ENCODE results near the gene HFM1. TPM values are rescaled to one million over a fixed set of nuclear protein-coding genes. Genes with fewer than 3 reads are reported as not detected.

Gene HFM1
- total RNA-seq, 1 donor from 2014 or later, result 0.29 TPM

DNA sequence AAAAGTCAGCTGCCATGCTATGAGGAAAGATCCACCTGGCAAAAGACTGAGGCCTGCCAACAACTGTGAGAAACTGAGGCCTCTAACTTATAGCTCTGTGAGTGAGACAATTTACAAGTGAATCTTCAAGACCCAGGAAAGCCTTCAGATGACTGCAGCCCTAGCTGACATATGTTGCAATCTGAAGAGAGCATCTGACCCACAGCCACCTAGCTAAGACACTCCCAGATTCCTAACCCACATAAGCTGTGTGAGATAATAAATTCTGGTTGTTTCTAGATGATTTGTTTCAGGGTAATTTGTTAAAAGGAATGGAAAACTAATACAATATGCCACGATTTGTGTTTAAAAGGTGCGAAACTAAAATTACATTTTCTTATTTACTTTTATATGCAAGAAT, 55.1 kb downstream of the HFM1 start:
- no peak for ATAC-seq (ENCODE audit: low read depth)
- Mint-ChIP-seq H3K4me1 (no peaks in the 10 kb centered on the region), H3K36me3 (ENCODE audit: low read depth) (no peaks in the 10 kb centered on the region), H3K9me3 (peaks cover 10% of the 10 kb centered on the region), H3K27me3 (no peaks in the 10 kb centered on the region), H3K4me3 (no peak overlapping the region), H3K27ac (no peak overlapping the region)
- intact Hi-C loops (cut with micrococcal nuclease), result no loop called here
- POLR2A ChIA-PET, result no interaction called here
- no peak for DNase-seq
- CTCF ChIA-PET, result no interaction called here
- no peak for TF ChIP-seq CTCF (IDR thresholded peaks at IDR 0.05)

DNA sequence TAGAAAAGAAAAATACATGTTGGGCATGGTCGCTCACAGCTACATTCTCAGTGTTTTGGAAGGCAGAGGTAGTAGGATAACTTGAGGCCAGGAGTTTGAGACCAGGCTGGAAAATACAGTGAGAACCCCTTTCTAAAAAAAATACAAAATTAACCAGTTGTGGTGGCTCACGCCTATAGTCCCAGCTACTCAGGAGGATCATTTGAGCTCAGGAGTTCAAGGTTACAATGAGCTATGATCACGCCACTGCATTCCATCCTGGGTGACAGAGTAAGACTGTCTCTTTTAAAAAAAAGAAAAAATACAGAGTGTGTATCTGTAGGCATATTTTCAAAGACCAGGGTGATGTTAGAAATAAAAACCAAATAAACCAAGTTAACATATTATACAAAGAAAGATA, 57.8 kb downstream of the HFM1 start:
- TF ChIP-seq CTCF (IDR thresholded peaks at IDR 0.05), result no peak
- ATAC-seq (ENCODE audit: low read depth), result no peak
- no peak overlapping the region for H3K4me3 Mint-ChIP-seq
- no peaks in the 10 kb centered on the region for H3K36me3 Mint-ChIP-seq (ENCODE audit: low read depth)
- DNase-seq, result no peak
- intact Hi-C loops (cut with micrococcal nuclease), result no loop called here
- H3K27ac Mint-ChIP-seq, result no peak overlapping the region
- no peaks in the 10 kb centered on the region for H3K9me3 Mint-ChIP-seq
- H3K27me3 Mint-ChIP-seq, result no peaks in the 10 kb centered on the region
- H3K4me1 Mint-ChIP-seq, result no peaks in the 10 kb centered on the region
- ChIA-PET CTCF (no interaction called here), POLR2A (no interaction called here)

GRCh38 chr1:91345395-91346005, 59.1 kb downstream of the HFM1 start:
- no peak for ATAC-seq (ENCODE audit: low read depth)
- no peak for TF ChIP-seq CTCF (IDR thresholded peaks at IDR 0.05)
- intact Hi-C loops (cut with micrococcal nuclease), result no loop called here
- CTCF ChIA-PET, result no interaction called here
- Mint-ChIP-seq H3K36me3 (ENCODE audit: low read depth) (no peaks in the 10 kb centered on the region), H3K27me3 (no peaks in the 10 kb centered on the region), H3K4me1 (no peaks in the 10 kb centered on the region), H3K27ac (no peak overlapping the region), H3K4me3 (no peak overlapping the region), H3K9me3 (peaks cover under 1% of the 10 kb centered on the region)
- POLR2A ChIA-PET, result no interaction called here
- no peak for DNase-seq

- DNase-seq (no peak), ATAC-seq (ENCODE audit: low read depth) (no peak)
- Mint-ChIP-seq H3K9me3 (peaks cover 4% of the 10 kb centered on the region), H3K4me3 (no peak overlapping the region), H3K27me3 (no peaks in the 10 kb centered on the region), H3K36me3 (ENCODE audit: low read depth) (no peaks in the 10 kb centered on the region), H3K27ac (no peak overlapping the region), H3K4me1 (no peaks in the 10 kb centered on the region)
- ChIA-PET POLR2A (no interaction called here), CTCF (no interaction called here)
- intact Hi-C loops (cut with micrococcal nuclease), result no loop called here
- TF ChIP-seq CTCF (IDR thresholded peaks at IDR 0.05), result no peak
Measured at GRCh38 chr1:91338501-91338900, 66.1 kb downstream of the HFM1 start.

DNA sequence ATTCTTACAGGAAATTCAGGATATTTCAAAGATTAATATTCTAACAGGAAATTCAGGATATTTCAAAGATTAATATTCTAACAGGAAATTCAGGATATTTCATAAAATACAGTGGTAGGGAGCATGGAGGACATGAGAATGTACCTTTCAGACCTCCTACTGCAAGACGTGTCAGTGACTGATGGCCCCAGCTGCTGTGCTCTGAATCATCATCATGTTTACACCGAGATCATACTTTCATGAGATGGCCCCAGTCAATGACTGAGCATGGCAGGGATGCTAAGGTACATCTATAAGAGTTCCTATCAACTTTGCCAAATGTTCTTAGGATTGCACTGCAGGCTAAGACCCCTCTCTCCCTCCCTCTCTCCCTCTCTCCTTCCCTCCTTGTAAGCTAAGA, 69.0 kb downstream of the HFM1 start:
- no peak for TF ChIP-seq CTCF (IDR thresholded peaks at IDR 0.05)
- Mint-ChIP-seq H3K36me3 (ENCODE audit: low read depth) (no peaks in the 10 kb centered on the region), H3K27ac (no peak overlapping the region), H3K4me3 (no peak overlapping the region), H3K9me3 (peaks cover 9% of the 10 kb centered on the region), H3K27me3 (no peaks in the 10 kb centered on the region), H3K4me1 (no peaks in the 10 kb centered on the region)
- ATAC-seq (ENCODE audit: low read depth) (no peak), DNase-seq (no peak)
- POLR2A ChIA-PET, result no interaction called here
- CTCF ChIA-PET, result no interaction called here
- intact Hi-C loops (cut with micrococcal nuclease), result no loop called here
